Measurements from ENCODE around the gene ZEB2.
A peak's percentile ranks its signal among the peaks of the same experiment; 100 is the strongest.

Gene ZEB2

DNA sequence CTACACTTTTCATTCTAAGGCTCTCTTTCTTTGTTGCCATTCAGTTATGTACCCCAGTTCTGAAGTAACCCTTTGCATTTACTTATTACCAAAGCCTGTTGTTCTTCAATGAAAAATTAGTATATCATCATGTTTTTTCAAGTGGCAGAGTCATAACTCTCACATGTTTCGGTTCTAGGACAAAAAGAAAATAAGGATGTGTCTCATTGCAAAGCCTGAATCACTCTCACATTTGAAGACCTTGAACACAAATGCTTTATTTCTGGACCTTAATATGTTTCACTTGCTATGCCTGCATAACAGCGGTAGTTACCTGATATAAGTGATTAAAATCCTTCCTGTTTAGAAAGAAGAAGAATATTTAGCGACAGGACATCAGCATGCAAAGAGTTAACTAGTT, 49.1 kb downstream of the ZEB2 start:
- TF ChIP-seq, protein P1, sequence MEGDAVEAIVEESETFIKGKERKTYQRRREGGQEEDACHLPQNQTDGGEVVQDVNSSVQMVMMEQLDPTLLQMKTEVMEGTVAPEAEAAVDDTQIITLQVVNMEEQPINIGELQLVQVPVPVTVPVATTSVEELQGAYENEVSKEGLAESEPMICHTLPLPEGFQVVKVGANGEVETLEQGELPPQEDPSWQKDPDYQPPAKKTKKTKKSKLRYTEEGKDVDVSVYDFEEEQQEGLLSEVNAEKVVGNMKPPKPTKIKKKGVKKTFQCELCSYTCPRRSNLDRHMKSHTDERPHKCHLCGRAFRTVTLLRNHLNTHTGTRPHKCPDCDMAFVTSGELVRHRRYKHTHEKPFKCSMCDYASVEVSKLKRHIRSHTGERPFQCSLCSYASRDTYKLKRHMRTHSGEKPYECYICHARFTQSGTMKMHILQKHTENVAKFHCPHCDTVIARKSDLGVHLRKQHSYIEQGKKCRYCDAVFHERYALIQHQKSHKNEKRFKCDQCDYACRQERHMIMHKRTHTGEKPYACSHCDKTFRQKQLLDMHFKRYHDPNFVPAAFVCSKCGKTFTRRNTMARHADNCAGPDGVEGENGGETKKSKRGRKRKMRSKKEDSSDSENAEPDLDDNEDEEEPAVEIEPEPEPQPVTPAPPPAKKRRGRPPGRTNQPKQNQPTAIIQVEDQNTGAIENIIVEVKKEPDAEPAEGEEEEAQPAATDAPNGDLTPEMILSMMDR (IDR thresholded peaks at IDR 0.05; ENCODE audit: low read depth, low read length), result no peak
- no peak overlapping the region for H3K4me3 ChIP-seq (replicated peaks in 1 of 2; ENCODE audit: low read depth in 2 of 2, low read length in 2 of 2)
- peak in 1 of 2 donors; percentile 65 for DNase-seq (ENCODE audit: low read depth in 2 of 2)

GRCh38 chr2:144470334-144470733, 49.6 kb downstream of the ZEB2 start:
- H3K4me3 ChIP-seq (replicated peaks in 1 of 2; ENCODE audit: low read depth in 2 of 2, low read length in 2 of 2), result no peak overlapping the region
- TF ChIP-seq, protein P1 (IDR thresholded peaks at IDR 0.05; ENCODE audit: low read depth, low read length), result no peak
- peak in 1 of 2 donors; percentile 35 for DNase-seq (ENCODE audit: low read depth in 2 of 2)

DNA sequence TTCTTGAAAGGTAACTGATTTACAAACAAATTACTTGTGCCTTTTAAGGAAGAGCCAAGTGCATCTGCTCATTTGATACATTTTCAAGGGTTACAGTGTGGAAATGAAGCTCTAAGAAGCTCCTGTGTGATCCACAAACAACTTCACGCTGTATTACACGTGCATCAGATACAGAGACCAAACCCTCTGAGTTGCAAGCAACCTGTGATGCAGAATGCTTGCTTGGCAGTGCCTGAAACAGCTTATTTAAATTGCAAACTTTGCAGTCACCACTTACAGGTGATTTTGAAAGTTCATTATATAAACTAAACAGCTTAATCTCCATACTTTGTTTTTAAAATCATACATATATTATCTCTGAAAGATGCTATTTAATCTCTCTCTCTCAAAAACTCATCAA, 50.1 kb downstream of the ZEB2 start:
- DNase-seq (ENCODE audit: low read depth in 2 of 2), result no peak
- no peak overlapping the region for H3K4me3 ChIP-seq (replicated peaks in 1 of 2; ENCODE audit: low read depth in 2 of 2, low read length in 2 of 2)
- TF ChIP-seq, protein P1 (IDR thresholded peaks at IDR 0.05; ENCODE audit: low read depth, low read length), result no peak

DNA sequence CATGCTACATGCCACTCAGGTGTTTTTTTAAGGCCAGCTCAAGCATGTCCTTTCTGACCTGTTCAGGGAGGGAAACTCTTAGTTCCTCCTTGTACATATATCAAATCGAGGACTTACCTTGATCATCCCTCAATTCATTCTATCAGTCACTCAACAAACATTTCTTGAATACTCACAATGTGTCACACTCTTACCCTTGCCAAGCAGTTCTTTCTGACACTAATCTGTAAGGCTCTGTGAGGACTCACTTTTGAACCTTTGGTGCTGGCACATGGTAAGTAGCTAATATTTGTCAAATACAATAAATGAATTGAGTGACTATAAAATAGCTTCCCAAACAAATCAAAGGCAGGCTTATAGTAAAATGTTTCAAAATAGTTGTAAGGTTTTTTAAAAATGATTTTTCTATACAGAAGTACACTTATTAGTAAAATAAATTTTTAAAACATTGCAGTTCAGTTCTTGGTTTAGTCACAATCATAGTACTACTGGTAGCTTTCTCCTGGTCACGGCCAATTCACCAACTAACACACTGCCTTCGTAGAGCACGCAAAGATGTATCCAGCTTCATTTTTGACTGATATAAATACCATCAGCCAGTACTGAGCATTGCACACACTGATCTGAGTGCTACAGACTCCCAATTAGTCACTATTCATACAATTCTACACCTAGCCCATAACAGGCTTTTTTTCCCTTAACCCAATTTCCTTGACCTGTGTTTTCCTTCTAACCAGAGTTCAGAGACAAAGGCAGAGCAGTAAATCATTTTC, 50.9 kb downstream of the ZEB2 start:
- TF ChIP-seq, protein P1 (IDR thresholded peaks at IDR 0.05; ENCODE audit: low read depth, low read length), result no peak
- no peak overlapping the region for H3K4me3 ChIP-seq (replicated peaks in 1 of 2; ENCODE audit: low read depth in 2 of 2, low read length in 2 of 2)
- no peak for DNase-seq (ENCODE audit: low read depth in 2 of 2)

DNA sequence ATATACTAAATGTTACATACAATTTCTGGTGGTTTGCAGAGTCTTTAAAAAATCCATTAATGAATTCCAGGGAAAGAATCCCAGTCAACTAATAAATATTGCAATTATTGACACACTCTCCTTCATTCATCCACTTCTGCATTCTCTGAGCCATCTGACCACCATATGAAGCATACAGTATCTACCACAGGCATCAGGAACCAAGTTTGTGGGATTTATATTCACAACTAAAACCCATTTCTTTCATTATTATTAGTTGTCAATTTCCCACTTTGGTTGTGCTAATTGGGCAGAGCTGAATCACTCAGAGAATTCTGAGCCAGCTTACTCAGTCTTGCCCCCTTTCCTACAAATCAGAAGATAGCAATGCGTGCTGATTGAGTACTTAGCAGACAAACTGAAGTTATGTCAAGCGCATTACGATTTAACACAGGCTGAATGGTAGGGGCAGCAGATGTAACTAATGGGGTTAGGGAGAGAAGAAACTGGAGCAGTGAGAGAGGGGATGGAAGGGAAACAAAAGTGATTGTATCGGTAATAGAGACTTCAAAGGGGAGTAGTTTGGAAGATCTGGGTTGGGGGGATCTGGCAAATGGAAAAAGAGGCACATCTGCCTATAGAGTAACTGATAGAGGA, 52.3 kb downstream of the ZEB2 start:
- no peak overlapping the region for H3K4me3 ChIP-seq (replicated peaks in 1 of 2; ENCODE audit: low read depth in 2 of 2, low read length in 2 of 2)
- DNase-seq (ENCODE audit: low read depth in 2 of 2), result no peak
- TF ChIP-seq, protein P1 (IDR thresholded peaks at IDR 0.05; ENCODE audit: low read depth, low read length), result no peak

- TF ChIP-seq, protein P1 (IDR thresholded peaks at IDR 0.05; ENCODE audit: low read depth, low read length), result no peak
- H3K4me3 ChIP-seq (replicated peaks in 1 of 2; ENCODE audit: low read depth in 2 of 2, low read length in 2 of 2), result no peak overlapping the region
- DNase-seq (ENCODE audit: low read depth in 2 of 2), result no peak
Observed at GRCh38 chr2:144466637-144467036, 53.3 kb downstream of the ZEB2 start.
